Pancreas (tissue), 10 donors: ENCODE results near the gene MUC16. TPM values are rescaled to one million over a fixed set of nuclear protein-coding genes. Genes with fewer than 3 reads are reported as not detected.

ENCODE experiments used
- ATAC-seq, 4 donors: fragments of 200-7000 bp; cut with Tn5 transposase; one replicate each; pipeline versions ENCODE4 v1.8.0 to v1.9.1; 2020; ENCODE audit warnings: mild to moderate bottlenecking in 4 of 4, moderate library complexity in 4 of 4
- DNase-seq, 6 donors: peaks; one replicate each; pipeline ENCODE4 v3.0.0-alpha.2; 2020
- FAIRE-seq: peaks from 2 replicates; lab custom pipeline; 2012; peaks lifted over from hg19 to GRCh38; lab: Jason Lieb, UNC
- H3K27ac ChIP-seq, 4 donors: fragments of 200-600 bp; sonication (generic); 1 replicate in 3 of 4; 2 replicates in 1 of 4; pipeline versions ENCODE4 v1.5.0 to v1.8.0; 2020
- H3K27me3 ChIP-seq, 4 donors: fragments of 200-600 bp; one replicate each; pipeline ENCODE4 v1.8.0; 2021
- H3K36me3 ChIP-seq, 3 donors: fragments of 200-600 bp; sonication (generic) in 1 of 3; one replicate each; pipeline versions ENCODE4 v1.5.0 to v1.8.0; 2020 to 2021
- H3K4me1 ChIP-seq, 3 donors: fragments of 200-600 bp; one replicate each; pipeline ENCODE4 v1.8.0; 2021
- H3K4me3 ChIP-seq, 4 donors: fragments of 200-600 bp; sonication (generic) in 2 of 4; one replicate each; pipeline versions ENCODE4 v1.5.0 to v1.8.0; 2020 to 2021
- H3K9me3 ChIP-seq, 4 donors: fragments of 200-600 bp; one replicate each; pipeline ENCODE4 v1.8.0; 2021
- WGBS, 2 donors: extraction: QIAGEN DNeasy Blood & Tissue Kit; methylation state at CpG; one replicate each; pipeline ENCODE4 v1.1.7; 2013; 5-methylcytosine and 5-hydroxymethylcytosine counted together
- intact Hi-C, 3 donors: fragments of 100-400 bp; cut with DNase I; formaldehyde crosslinking; loops; one replicate each; pipeline versions ENCODE4 v1.11.1 to v1.14.2; 2022
- polyA plus RNA-seq, 2 donors: library from polyadenylated mRNA; stranded (reverse); fragments of 200-250 nt; gene quantifications; one replicate each; pipeline ENCODE4 v1.2.3, GENCODE V29; 2013
- total RNA-seq, 6 donors: library from RNA; stranded (reverse); fragmentation: NEBNext Ultra II Directional in 4 of 6; extraction: Animal tissue kit (Norgen Biotek cat#: 25700) in 4 of 6; gene quantifications; one replicate each; pipeline versions ENCODE4 v1.2.1 to v1.2.4, GENCODE V29; 2021 to 2023
- TF ChIP-seq, protein P1 (sequence below), 4 donors: fragments of 200-600 bp; sonication (generic) in 3 of 4; IDR thresholded peaks; one replicate each; pipeline versions ENCODE4 v1.5.0 to v1.8.0; 2021; ENCODE audit warnings: antibody characterized with exemption in 4 of 4
- donor health status: healthy with polysubstance abuse.
- donor health status: DM: no; HTN: no; CAD: no; lungs with moderate emphysema.
- donor health status: DM: no; HTN: no; CAD: no.
- donor health status: control.
- donor health status: control.
- donor health status: Bipolar disorder and iron deficiency.
- donor health status: DM: yes; HTN: yes; CAD: no.
- donor health status: DM: no; HTN: no; CAD: no.
- donor health status: DM: no; HTN: no; CAD: no.
- donor health status: DM: yes; HTN: yes; CAD: no.

Gene MUC16
- total and polyA plus RNA-seq, 8 donors: under 0.01 to 0.97 (median 0.05) TPM

- no peak for FAIRE-seq
These were observed 33.3 kb upstream of the MUC16 start for GRCh38 chr19:9043524-9043923.

GRCh38 chr19:9041023-9041422 is 30.8 kb upstream of the MUC16 start:
- 67 to 79% methylated on average over 8 of the region's 8 CpGs for WGBS, 2 donors
- TF ChIP-seq, protein P1, sequence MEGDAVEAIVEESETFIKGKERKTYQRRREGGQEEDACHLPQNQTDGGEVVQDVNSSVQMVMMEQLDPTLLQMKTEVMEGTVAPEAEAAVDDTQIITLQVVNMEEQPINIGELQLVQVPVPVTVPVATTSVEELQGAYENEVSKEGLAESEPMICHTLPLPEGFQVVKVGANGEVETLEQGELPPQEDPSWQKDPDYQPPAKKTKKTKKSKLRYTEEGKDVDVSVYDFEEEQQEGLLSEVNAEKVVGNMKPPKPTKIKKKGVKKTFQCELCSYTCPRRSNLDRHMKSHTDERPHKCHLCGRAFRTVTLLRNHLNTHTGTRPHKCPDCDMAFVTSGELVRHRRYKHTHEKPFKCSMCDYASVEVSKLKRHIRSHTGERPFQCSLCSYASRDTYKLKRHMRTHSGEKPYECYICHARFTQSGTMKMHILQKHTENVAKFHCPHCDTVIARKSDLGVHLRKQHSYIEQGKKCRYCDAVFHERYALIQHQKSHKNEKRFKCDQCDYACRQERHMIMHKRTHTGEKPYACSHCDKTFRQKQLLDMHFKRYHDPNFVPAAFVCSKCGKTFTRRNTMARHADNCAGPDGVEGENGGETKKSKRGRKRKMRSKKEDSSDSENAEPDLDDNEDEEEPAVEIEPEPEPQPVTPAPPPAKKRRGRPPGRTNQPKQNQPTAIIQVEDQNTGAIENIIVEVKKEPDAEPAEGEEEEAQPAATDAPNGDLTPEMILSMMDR (IDR thresholded peaks at IDR 0.05): no peak
- no peak overlapping the region for H3K27ac ChIP-seq
- intact Hi-C loops: no loop called here
- DNase-seq (no peak), FAIRE-seq (no peak), ATAC-seq (no peak)
- no peaks in the 10 kb centered on the region for H3K9me3 ChIP-seq
- H3K36me3 ChIP-seq: no peaks in the 10 kb centered on the region
- H3K4me3 ChIP-seq: no peak overlapping the region
- no peaks in the 10 kb centered on the region for H3K27me3 ChIP-seq
- H3K4me1 ChIP-seq: no peaks in the 10 kb centered on the region

More at GRCh38 chr19:9043524-9043923, 33.3 kb upstream of the MUC16 start:
- TF ChIP-seq, protein P1 (IDR thresholded peaks at IDR 0.05): no peak
- H3K36me3 ChIP-seq: no peaks in the 10 kb centered on the region
- H3K9me3 ChIP-seq: no peaks in the 10 kb centered on the region
- intact Hi-C loops: no loop called here
- ATAC-seq (no peak), DNase-seq (no peak)
- 73 to 84% methylated on average over 5 of the region's 5 CpGs for WGBS, 2 donors
- H3K27ac ChIP-seq: no peak overlapping the region
- H3K4me1 ChIP-seq: no peaks in the 10 kb centered on the region
- no peak overlapping the region for H3K4me3 ChIP-seq
- no peaks in the 10 kb centered on the region for H3K27me3 ChIP-seq

GRCh38 chr19:9040131-9040530 is 29.9 kb upstream of the MUC16 start:
- FAIRE-seq (no peak), ATAC-seq (no peak), DNase-seq (no peak)
- TF ChIP-seq, protein P1 (IDR thresholded peaks at IDR 0.05): no peak
- intact Hi-C loops: no loop called here
- H3K27me3 ChIP-seq: no peaks in the 10 kb centered on the region
- H3K36me3 ChIP-seq: no peaks in the 10 kb centered on the region
- H3K27ac ChIP-seq: no peak overlapping the region
- no peaks in the 10 kb centered on the region for H3K4me1 ChIP-seq
- no peaks in the 10 kb centered on the region for H3K9me3 ChIP-seq
- H3K4me3 ChIP-seq: no peak overlapping the region
- 48 to 54% methylated on average over 9 of the region's 9 CpGs for WGBS, 2 donors

DNA sequence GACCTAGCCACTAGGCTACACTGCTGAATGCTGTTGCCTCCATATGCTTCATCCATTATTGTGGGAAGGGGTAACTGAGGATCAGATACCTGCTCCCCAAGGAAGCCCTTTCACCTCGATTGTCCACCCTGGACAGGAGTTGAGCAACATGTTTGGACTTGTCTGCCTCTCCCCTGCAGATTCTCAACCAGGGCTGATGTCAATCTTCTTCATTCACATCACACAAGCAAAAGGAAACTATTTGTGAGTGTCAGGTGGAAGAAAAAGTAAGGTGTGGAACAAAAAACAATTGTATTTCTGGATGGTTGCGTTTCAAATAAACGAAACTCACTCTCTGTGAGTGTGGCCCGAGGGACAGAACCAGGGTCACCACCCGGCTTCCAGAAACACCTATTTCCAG is 29.5 kb upstream of the MUC16 start:
- Histone ChIP-seq H3K4me1 (no peaks in the 10 kb centered on the region), H3K9me3 (no peaks in the 10 kb centered on the region), H3K27ac (no peak overlapping the region), H3K27me3 (no peaks in the 10 kb centered on the region), H3K4me3 (no peak overlapping the region), H3K36me3 (no peaks in the 10 kb centered on the region)
- no peak for DNase-seq
- 34 to 35% methylated on average over 5 of the region's 5 CpGs for WGBS, 2 donors
- intact Hi-C loops: no loop called here
- no peak for ATAC-seq
- TF ChIP-seq, protein P1 (IDR thresholded peaks at IDR 0.05): no peak
- FAIRE-seq: no peak

DNA sequence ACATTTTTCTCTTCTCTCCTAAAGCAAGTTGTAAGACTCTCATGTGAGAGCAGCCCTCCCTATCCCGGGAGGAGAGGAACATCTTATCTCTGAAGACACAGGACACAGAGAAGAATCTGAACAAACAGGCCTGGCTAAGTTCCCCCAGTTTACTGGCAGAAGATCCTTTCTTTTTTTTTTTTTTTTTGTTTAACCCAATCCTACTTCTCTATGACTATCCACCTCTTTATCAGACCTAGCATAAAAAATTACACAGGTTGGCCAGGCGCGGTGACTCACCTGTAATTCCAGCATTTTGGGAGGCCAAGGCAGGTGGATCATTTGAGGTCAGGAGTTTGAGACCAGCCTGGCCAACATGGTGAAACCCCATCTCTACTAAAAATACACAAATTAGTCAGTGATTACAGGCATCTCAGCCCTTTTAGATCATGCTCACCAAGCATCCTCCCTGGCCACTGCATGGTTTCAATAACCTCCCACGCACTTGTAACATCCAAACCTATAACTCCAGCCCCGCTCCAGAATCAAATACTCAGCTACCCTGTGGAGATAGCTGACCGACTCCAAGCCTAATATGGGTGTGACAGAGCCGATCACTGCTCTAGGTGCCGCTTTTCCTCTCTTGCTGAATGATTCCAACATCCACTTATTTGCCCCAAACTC is 27.3 kb upstream of the MUC16 start:
- no peak for FAIRE-seq
- 61 to 68% methylated on average over 8 of the region's 8 CpGs for WGBS, 2 donors
- ATAC-seq: no peak
- no peaks in the 10 kb centered on the region for H3K9me3 ChIP-seq
- no peak overlapping the region for H3K27ac ChIP-seq
- no peaks in the 10 kb centered on the region for H3K36me3 ChIP-seq
- intact Hi-C loops: no loop called here
- no peak overlapping the region for H3K4me3 ChIP-seq
- TF ChIP-seq, protein P1 (IDR thresholded peaks at IDR 0.05): no peak
- DNase-seq: no peak
- H3K4me1 ChIP-seq: no peaks in the 10 kb centered on the region
- no peaks in the 10 kb centered on the region for H3K27me3 ChIP-seq
